MM.1S (cell line): ENCODE measurements around the gene GPR157.

ENCODE experiments used
- EZH2 ChIP-seq: fragments of 300-600 bp; sonication (generic); optimal IDR thresholded peaks from 2 replicates; pipeline ENCODE3; 2017; ENCODE audit warnings: low read depth, mild to moderate bottlenecking, antibody characterized with exemption, low read length, mixed read lengths
- EZH2phosphoT487 ChIP-seq: fragments of 300-600 bp; sonication (generic); IDR thresholded peaks from 2 replicates; pipeline ENCODE4 v1.6.1; 2018; ENCODE audit warnings: antibody characterized with exemption, low read length
- TF ChIP-seq, protein P1 (sequence below): fragments of 300-600 bp; sonication (generic); IDR thresholded peaks from 2 replicates; pipeline ENCODE4 v1.5.1; 2016; ENCODE audit warnings: antibody characterized with exemption, low read length, mixed read lengths

DNA sequence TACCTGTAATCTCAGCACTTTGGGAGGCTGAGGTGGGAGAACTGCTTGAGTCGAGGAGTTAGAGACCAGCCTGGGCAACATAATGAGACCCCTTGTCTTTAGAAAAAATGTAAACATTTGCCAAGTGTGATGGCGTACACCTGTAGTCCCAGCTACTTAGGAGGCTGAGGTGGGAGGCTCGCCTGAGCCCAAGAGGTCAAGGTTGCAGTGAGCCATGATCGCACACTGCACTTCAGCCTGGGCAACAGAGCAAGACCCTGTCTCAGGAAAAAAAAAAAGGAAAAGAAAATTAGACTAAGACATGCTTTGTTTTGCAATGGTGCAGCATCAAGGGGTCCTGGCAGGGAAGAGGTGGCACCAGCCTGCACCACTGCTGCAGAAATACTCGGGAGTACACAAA lies 16.8 kb upstream of the GPR157 start:
- TF ChIP-seq, protein P1, sequence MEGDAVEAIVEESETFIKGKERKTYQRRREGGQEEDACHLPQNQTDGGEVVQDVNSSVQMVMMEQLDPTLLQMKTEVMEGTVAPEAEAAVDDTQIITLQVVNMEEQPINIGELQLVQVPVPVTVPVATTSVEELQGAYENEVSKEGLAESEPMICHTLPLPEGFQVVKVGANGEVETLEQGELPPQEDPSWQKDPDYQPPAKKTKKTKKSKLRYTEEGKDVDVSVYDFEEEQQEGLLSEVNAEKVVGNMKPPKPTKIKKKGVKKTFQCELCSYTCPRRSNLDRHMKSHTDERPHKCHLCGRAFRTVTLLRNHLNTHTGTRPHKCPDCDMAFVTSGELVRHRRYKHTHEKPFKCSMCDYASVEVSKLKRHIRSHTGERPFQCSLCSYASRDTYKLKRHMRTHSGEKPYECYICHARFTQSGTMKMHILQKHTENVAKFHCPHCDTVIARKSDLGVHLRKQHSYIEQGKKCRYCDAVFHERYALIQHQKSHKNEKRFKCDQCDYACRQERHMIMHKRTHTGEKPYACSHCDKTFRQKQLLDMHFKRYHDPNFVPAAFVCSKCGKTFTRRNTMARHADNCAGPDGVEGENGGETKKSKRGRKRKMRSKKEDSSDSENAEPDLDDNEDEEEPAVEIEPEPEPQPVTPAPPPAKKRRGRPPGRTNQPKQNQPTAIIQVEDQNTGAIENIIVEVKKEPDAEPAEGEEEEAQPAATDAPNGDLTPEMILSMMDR = no peak
- TF ChIP-seq EZH2 (no peak), EZH2phosphoT487 (no peak)
